ENCODE measurements around the gene FAM193B.
"Not testable (repeated sequence)": the region's sequence is repeated elsewhere in the genome, so short reads cannot be mapped to it uniquely, and the experiment has no call there.

Gene FAM193B

DNA sequence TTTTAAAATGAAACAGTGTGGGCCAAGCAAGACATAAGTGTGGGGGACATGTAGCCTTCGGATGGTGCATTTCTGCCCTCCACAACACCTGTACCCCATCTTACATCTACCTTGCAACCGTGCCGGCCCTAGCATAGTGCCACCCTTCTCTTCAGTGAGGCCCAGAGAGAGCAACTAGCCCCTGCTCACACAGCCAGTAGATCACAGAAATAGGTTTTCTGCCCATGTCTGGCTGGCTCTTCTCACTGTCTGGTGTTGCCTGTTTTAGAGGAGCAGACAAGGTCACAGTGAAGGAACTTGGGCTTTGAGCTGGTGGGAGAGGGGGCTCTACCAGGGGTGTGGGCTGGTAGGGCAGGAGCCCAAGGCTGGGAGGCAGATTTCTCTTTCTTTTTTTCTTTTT is 68.1 kb downstream of the FAM193B start:
- DNase-seq (ENCODE audit: low spot score), result no peak

DNA sequence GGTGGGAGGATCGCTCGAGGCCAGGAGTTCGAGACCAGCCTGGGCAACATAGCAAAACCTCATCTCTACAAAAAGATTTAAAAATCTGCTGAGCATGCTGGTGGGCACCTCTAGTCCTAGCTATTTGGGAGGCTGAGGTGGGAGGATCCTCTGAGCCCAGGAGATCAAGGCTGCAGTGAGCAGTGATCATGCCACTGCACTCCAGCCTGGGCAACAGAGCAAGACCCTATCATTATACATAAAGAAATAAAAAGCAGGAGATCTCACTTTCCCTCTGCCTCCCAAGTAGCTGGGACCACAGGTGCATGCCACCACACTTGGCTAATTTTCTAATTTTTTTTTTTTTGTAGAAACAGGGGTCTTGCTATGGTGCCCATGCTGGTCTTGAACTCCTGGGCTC is 68.6 kb downstream of the FAM193B start:
- not testable (repeated sequence) for DNase-seq (ENCODE audit: low spot score)

DNA sequence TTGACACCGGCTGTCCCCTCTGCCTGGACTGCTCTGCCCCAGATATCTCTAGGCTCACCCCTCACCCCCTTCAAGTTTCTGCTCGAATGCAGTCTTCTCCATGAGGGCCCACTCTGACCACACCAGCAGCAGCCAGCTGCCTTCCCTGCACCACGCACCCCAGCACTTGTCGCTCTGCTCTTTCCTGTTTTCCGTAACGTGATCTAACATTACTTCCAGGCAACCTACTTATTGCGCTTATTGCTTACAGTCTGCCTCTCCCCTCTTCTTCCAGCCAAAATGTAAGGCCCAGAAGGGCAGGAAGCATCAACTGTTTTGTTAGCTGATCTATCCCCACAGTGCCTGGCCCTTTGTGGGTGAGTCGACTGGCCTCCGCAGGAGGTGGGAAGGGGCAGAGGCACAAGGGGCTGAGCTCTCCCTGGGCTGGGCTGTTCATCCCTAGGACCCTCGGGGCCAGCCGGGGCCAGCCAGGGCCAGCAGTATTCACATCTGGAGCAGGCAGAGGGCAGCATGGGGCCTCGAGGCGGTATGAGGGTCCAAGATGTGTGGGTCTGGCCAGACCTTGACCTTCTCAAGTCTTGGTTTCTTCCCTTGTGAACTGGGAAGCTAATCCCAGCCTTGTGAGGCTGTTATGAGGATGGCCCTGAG is 69.3 kb downstream of the FAM193B start:
- DNase-seq (ENCODE audit: low spot score), result no peak

DNA sequence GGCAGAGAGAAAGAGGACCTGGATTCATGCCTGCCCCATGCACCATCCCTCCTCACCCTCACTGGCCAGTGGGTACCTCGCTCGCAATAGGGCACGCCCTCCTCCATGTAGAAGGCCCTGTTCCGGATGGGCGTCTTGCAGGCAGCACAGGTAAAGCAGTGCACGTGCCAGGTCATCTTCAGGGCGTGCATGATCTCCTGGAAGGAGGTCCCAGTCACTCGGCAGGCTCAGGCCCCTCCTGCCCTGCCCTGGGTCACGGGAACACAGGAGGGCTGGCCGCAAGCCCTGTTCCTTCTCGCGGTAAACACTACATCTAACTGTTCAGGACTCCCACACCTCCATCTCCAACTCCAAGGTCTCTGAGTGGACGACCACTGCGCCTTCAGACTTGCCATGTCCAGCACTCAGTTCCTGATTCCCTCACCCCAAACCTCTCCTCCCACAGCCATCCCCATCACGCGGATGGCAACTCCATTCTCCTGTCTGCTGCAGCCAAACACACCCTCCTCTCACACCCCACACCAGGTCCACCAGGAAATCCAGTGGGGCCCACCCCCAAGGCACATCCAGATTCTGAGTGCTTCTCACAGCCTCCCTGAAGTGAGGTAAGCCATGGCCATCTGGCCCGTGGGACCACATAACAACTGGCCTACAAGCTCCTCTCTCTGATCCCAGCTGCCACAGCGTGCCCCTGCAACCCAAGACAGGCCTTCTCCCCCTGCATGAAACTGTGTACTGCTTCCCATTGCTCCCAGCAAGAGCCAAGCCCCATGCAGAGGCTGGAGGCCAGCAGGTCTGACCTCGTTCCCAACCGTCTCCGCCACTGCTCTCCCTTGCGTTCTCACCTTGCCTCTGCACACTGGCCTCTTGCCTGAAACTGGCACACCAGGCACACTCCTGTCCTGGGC is 70.1 kb downstream of the FAM193B start:
- DNase-seq (ENCODE audit: low spot score), result no peak

DNA sequence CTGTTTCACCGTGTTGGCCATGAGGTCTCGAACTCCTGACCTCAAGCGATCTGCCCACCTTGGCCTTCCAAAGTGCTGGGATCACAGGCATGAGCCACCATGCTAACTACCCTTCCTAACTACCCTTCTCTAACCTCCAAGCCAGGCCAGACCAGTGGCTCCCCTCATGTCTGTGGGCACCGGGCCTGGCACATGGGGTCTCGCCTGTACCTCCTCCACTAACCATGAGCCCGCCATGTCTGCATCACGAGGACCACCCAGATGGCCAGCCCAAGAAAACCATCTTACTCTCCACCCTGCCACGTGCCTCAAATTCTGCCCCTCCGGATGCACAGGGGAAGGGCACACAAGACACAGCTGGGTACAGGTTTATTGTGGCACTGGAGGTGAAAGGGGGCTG is 71.3 kb downstream of the FAM193B start:
- no peak for DNase-seq (ENCODE audit: low spot score)

DNA sequence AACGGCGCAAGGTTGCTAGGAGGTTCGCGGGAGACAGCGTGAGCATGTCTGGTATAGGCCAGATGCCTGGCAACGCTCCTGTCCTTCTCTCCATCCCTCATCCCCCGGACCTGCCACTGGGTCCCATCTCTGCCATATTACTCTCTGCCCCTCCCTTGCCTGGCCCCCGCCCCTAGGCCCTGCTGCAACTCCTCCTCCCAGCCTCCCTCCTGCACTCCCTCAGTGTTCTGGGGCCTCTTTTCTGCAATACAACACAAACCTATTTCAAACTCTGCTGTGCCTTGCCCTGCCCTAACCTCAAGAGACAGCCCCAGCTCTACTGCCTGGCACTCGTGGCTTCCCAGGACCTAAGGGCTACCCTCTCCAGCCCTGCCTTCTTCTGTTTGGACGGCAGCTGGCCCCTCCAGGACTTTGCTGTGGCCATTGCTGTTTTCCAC is 72.0 kb downstream of the FAM193B start:
- DNase-seq (ENCODE audit: low spot score), result no peak

DNA sequence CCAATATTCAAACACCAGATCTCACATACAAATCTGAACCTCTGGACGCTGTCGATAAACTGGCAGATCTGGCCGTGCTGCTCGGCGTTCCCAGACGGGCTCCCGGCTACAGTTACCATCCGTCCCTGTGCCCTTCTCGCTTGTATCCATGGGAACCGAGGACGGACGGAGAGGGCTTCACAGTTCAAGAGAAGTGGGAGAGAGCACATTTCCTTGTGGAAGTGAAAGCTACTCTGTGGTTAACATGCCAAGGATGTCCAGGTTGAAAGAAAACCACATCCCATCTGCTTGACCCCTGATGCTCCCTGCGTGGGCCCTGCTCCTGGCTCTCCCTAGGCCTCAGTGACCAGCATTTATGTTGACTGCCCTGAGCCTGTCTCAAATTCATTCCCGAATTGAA is 74.6 kb downstream of the FAM193B start:
- DNase-seq (ENCODE audit: low spot score), result no peak

DNA sequence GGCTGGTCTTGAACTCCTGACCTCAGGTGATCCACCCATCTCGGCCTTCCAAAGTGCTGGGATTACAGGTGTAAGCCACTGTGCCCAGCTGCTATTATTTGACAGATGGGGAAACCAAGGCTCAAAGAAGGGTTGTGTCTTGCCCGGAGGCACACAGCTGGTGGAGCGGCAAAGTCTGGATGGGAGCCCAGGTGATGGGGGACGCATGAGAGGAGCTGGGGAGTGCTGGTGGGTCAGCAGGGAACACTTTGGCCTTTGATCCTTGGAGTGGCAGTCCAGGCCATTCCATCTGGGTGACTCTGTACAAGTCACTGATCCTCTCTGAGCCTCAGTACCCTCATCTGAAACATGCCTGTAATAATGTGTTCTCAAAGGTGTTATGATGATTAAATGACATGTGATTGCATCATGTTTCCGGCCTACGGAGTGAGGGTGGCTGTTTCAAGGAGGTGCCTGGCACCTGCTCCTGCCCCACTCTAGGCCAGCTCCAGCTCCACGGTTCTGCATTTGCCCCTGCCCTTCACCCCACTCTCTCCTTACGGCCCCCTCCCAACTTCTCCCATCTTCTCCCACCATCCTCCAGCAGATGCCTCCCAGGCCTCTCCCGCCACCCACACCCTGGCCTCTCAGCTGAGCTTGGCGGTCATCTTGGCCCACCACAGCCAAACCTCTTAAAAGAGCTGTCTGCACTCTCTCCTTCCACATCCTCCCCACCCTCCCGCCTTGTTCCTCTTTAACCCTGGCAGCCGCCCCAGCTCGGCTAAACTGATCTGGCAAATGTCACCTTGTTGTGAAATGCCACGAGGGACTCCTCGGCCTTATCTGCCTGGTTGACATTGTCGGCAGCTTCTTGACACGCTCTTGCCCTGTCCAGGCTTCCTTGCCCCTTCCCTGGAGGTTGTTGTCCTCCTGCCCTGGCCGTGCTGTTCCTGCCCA is 75.4 kb downstream of the FAM193B start:
- no peak for DNase-seq (ENCODE audit: low spot score)

DNA sequence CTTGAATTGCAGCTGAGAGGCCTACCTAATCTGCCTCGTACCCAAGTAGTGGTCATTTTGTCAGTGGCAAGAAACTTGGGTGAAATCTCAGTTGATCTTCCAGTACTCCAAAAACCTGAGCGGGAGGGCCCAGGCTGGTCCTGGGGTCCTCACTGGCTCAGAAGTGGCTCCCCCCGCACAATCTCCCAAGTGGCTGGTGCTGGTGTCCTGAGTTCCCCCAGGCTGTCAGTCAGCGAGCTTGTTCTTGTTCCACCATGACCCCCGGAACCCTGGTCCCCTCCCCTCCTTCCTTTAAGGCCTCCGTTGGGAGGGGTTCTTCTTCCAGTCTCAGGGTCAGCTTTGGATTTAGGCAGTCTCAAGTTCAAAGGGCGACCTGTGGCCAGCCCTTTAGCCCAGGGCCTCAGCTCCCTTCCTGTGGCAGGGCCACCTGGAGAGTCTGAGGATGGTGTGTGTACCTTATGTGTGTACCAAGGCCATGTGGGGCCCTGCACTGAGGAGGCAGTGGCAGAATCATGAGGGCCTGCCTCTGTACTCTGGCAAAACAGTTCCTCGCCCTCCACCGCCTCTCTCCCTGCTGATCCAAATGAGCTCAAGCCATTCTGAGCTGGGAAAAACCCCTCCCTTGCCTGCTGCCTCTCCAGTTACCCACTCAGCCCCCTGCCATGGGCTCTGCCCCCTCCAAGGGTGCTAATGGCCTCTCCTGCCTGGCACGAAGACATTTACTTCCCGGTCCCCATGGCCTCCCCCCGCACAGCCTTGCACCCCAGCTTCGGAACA is 76.5 kb downstream of the FAM193B start:
- DNase-seq (ENCODE audit: low spot score), result no peak

DNA sequence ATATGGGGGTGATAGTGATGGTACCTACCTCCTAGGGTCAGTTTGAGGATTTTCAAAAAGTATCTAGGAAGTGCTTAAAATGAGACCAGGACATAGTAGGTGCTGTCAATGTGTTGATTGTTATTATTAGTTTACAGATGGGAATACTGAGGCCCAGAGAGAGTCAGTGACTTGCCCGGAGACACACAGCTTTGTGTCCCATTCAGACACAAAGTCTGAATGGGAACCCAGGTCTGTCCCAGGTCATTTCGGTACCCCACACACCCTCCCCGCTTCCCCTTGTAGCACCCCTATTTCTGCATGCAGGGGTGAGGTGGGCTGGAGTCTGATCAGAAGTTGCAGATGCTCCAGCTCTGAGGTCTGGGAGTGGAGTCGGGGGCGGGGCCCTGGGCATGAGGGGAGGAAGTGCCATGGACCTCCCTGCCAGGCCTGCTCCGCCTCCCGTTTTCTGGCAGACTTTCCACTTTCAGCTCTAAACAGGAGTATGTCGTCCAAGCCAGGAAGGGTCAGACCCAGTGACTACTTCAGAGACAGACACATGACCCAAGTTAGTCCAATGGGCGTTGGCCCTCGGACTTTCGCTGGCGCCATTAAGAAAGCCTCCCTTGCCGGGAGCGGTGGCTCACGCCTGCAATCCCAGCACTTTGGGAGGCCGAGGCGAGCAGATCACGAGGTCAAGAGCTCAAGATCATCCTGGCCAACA is 77.7 kb downstream of the FAM193B start:
- DNase-seq (ENCODE audit: low spot score), result no peak

DNA sequence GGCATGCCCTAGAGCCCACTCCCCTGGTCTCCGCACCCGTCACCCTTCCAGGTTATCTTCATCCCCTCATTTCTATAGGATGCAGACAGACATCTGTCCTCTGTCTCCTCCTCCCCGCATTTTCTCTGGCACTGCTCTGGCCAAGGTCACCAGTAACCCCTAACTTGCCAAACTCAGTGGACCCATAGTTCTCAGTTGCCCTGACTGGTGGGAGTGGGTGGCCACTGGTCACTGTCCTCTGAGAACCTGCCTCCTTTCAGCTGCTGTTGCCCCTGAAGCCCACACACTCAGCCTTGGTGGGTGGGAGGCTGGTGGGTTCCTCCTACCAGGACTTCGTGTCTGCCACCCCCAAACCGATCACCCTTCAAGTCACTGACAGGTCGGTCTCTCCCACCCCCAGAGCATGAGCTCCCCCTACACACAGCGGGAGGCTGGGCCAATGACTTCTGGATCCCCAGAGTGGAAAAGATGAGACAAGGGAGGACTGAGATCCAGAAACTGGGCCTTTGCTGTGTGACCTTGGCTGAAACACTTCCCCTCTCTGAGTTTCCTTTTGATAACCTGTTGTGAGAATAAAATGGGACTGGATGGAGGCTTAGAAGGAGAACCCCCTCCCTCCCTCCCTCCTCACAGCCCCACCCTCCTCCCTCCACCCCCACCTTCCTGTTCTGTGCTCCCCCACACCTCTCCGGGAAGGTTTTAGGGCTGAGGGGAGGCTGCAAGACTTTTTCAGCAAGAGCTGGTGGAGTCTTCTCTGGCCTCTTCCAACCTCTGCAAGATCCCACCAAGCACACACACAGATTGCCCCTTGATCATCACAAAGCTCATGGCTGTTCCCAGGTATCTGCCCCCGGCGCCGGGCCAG is 78.6 kb downstream of the FAM193B start:
- DNase-seq (ENCODE audit: low spot score), result no peak

DNA sequence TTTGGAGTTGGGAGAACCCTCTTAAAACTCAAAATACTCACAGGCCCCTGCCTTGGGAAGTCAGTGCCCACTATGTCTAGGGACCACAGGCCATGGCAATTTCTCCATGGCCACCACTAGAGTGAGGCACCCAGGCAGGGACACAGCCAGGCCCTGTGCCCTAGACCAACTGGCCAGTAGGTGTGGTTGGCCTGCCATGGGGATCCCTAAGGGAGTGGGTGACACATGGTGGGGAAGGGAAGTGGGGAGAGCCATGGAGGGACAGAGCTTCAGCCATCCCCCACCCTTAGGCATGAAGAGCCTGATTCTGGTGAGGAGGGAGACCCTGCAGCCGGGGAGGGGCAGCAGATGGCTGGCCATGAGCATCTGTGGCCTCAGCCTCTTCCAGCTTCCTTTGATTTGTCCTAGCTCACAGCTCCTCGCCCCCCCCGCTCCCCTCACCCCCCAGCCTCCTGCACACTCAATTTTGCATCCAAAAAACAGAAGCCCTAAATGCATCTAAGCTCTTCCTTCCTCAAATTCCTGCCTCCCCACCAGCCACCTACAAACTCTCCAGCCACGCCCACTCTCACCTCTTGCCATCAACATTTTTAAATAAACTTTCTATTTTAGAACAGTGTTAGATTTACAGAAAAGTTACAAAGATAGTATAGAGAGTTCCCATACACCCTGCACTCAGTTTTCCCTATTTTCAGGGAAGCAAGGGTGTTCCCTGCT is 79.4 kb downstream of the FAM193B start:
- no peak for DNase-seq (ENCODE audit: low spot score)

DNA sequence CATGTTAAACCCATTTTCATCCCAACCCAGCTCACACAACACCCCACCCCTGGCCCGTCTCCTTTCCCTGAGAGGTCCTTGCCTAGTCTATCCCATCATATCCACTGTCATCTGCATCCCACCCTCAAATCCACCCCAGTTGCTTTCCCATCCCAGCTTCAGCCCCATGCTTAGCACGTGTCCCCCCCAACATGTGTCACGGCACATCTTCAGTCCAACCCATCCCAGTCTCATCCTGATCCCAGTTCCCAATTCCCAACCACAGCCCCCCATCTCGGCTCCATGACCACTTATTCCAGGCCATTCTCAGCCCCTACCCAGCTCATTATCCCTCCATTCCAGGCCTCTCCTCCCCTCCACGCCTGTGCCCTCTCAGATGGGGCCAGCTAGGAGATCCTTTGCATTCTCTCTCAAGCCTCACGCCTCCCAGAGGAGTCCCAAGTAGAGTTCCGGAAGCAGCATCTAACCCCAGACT is 80.3 kb downstream of the FAM193B start:
- no peak for DNase-seq (ENCODE audit: low spot score)

DNA sequence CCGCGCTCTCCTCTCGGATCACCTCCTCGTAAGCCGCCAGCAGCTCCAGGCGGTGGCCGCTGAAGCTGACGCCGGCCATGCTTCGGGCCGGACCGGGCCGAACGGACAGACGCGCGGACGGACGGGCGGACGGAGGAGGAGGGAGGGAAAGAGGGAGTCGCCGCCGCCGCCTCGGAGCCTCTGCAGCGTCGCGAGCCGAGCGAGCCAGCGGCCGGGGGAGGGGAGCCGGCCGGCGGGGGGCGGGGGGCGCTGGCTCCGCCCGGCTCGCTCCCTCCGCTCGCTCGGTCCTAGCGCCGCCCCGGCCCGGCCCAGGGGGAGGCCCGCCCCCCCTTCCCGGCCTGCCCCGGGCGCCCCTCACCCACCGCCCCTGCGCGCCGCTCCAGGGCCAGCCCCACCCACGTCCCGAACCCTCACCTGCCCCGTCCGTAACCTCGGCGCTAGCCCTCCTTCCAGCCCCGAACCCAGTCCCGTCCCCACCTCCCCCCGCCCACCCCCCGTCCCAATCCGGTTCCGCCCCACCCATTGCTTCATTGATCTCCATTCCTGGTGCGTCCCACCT is 80.8 kb downstream of the FAM193B start, which contains the start of gene DBN1:
DBN1 (minus strand) TSS at position 192 of the 559 bp plus-strand sequence; CDS start at position 79, 113 bp downstream.
- DNase-seq (ENCODE audit: low spot score), result peak; percentile 84

DNA sequence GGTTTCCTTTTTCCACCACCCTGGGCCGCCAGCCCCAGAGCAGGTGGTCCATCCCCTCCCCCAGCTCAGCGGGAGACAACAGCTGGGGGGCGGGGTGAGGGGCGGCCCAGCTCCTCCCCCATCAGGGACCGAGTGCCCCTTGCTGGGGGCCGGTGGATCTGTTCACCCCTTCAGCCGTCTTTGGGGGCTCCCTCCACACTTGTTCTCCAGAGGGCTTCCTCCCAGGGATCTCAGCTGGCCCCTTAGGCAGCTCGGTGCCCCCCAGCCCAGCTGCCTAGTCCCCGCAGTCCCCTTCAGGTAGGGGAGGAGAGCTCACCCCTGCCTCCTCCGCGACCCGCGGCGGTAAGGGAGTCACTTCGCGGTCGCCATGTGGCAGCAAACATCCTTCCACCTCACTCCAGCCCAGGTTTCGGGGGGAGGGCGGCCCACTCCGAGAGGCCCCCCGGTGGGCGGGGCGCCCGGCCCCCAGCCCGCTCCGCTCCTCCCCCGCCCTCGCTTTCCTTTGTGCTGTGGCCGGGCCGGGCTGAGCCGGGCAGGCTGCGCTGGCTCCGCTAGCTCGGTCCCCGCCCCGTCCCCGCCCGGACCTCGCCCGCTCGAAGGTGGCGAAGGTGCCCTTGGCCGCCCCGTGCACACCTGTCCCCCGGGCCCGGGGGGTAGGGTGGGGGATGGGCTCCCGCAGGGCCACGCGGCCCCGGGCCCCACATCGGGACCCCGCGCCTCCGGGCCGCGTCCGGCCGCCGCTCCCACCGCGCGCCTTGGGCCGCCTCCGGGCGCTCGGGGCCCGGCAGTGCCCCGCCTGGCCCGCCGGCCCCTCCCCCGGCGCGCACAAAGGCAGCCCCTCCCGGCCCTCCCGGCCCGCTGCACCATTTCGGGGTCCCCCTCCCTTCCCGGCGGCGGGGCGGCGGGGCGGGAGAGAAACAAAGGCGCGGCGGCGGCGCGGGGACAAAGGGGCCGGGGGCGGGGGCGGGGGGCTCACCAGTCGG is 81.6 kb downstream of the FAM193B start:
- peak; percentile 76 for DNase-seq (ENCODE audit: low spot score)

DNA sequence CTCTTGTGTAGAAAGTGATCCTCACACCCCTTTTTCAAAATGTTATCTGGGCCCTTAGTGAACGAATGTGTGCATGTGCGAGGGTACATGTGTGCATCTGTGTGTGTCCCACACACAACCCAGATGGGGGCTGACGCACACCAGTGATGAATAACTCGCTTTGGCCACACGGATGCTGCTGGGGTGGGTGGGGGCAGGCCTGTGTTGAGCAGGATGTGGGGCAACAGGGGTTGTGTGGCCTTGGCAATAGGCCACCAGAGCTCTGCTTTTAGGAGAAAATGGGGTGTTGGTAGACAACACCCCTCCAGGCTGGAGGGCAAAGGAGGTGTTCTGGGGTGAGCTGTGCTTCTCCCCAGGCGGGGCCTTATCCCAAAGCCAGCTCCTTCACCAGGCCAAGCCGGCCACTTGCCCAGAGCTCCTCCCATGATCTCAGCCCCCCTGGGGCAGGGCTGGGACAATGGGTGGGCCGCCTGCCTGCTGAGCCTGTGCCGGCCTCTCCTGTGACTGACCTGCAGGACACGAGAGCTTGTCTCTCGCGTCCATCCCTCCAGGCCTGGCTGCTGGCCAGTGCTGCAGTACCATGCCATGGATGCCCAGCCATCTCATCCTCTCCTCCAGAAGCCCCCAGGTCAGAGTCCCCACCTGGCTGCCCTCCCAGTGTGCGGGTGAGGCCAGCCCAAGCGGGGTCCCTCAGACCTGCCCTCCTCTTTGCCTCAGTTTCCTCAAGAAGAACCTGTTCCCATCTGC is 82.6 kb downstream of the FAM193B start:
- no peak for DNase-seq (ENCODE audit: low spot score)
